ENCODE data around the gene CLTA.
"Not testable (repeated sequence)": the region's sequence is repeated elsewhere in the genome, so short reads cannot be mapped to it uniquely, and the experiment has no call there.

Gene CLTA

DNA sequence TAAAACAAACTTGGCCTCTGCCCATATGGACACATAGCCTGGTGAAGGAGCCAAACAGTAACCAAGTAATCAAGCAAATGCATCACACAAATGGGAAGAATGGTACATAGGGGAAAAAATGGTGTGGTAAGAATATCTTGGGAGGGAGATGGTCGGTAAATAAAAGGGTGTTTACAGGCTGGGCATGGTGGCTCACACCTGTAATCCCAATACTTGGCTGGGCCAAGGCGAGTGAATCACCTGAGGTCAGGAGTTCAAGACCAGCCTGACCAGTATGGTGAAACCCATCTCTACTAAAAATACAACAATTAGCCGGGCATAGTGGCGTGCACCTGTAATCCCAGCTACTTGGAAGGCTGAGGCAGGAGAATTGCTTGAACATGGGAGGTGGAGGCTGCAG, 31.2 kb upstream of the CLTA start:
- not testable (repeated sequence) for DNase-seq

DNA sequence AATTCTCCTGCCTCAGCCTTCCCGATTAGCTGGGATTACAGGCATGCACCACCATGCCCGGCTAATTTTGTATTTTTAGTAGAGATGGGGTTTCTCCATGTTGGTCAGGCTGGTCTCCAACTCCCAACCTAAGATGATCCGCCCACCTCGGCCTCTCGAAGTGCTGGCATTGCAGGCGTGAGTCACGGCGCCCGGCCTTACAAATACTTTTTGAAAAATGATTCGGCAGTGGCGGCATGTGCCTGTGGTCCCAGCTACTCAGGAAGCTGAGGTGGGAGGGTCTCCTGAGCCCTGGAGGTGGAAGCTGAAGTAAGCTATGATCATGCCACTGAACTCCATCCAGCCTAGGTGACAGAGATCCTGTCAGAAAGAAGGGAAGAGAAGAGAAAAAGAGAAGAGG, 30.6 kb upstream of the CLTA start:
- not testable (repeated sequence) for DNase-seq

DNA sequence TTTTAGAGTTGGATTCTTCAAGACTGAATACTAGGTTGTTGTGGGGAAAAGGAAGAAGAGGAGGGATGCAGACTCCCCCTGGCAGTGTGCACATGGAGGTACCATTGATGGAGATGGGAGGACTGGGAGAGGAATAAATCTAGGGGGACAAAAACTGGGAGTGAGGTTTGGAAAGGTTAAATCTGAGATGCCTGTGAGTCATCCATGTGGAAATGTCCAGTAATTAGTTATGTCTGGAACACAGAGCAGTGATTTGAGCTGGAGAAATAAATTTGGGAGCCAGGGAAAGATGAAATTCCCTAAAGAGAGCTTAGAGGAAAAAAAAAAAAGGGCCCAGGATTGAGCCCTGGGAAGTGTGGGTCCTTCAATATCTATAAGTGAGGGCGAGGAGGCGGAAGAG, 29.5 kb upstream of the CLTA start:
- no peak for DNase-seq

DNA sequence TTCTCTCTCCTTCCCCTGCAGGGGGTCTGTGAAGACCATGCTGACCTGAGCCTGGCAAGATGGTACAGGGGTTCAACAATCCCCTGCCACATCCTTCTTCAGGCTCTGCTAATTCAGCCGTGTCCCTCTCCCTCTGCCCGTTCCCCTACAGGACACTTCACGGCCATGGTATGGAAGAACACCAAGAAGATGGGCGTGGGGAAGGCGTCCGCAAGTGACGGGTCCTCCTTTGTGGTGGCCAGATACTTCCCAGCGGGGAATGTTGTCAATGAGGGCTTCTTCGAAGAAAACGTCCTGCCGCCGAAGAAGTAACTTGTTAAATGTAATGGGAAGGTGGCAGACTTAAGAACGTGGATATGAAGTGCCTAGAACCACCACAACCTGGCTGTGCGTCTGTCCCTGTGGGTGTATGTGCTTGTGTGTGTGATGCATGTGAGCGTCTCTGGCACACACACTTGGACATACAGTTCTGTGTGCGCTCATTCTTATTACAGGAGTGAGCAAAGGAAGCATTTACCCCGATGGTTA, 28.4 kb upstream of the CLTA start:
- no peak for DNase-seq

DNA sequence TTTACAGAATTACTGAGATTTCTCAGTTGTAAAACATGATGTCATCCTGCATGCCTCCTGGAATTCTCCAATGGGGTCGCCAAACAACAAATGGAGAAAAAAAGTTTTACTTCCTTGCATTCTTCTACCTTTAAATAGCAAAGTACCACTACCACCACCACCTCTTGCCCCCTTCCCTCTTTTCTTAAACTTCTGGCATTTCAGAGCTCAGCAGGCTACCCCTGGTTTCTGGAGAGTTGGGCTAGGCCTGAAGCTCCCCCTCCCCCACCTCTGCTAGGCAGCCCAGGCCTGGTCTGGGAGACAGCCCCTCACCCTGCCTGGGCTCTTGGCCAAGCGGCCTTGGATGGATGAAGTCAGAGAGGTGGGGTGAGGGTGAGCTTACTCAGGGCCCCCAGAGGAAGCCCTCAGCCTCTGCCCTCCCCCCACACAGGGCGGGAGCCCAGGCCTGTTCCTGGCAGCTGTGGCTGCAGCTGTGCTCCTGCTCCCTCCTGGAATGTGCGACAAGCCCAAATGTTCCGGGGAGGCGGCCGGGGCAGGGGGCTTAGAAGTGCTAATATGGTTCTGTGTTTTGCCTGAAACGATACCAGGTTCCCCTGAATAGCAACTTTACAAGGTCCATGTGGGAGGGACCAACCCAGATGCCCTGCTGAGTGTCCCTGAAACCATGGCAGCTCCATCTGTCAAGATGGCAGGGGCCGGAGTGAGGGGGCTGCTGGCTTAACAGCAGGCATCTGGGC, 27.5 kb upstream of the CLTA start:
- DNase-seq: no peak

DNA sequence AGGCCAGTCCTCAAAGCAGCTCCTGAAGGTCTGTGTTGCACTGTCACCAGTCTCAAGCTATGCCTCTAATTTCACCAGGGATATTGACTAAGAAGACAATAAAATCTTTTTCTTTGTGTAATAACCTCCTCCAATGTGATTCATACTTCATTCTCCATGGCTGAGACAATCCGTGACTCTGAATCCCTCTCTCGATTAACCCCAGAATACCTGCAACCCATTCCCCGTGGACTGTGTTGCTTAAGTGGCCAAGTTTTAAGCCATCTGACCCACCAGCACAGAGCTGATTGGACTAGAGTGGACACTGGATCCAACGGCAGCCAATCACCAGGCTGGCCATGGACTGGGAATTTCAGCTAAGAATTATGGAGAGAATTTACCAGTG, 26.9 kb upstream of the CLTA start:
- no peak for DNase-seq

DNA sequence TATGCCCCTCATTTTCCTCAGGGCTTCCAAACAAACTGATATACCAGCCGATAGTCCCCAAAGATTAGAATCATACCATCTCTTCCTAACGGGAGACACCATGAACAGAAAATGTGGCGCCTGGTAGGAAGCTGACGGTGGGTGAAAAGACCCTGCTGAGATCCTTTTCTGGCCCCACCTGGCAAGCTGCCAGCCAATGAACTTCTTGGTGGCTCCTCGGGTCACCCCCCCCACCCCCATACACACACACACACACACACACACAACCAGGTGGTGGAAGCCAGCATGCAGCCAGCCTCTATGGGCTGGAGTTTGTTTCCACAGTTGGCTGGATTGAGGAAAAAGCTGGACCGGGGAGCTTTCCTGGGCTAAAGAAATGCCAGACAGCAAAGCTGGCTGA, 26.3 kb upstream of the CLTA start:
- DNase-seq: no peak

DNA sequence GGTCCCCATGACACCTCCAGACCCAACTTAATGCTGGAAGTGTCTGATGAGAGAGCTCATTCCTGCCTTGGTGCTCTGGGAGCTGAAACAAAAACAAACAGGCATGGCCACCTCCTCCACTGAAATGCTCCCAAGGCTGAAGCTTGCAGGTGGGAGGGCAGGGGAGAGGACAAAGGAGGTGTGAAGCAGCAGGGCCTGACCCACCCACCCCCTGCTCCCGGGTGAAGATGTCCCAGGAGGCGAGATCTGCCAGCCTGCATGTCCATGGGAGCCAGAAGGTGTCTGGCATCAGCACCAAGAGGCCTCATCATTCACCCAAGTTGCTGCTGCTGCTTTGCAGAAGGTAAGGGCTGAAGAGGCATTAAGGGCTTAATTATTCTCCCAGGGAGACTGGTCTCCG, 25.7 kb upstream of the CLTA start:
- no peak for DNase-seq

DNA sequence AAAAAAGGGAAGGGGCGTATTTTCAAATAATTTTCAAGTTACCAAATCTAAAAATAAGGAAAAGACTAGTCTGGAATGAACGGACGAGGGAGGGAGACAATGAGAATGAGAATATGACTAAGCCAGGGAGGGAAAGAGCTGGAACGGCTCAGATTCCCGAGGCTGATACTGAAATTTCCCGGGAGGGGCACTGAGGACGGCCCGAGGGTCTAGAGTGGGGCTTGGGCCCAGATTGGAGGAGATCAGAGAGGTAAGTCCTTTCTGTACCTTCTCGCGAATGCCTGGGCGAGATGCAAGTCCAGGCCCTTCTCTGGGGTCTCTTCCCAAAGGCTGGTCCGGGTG, 24.9 kb upstream of the CLTA start:
- no peak for DNase-seq

DNA sequence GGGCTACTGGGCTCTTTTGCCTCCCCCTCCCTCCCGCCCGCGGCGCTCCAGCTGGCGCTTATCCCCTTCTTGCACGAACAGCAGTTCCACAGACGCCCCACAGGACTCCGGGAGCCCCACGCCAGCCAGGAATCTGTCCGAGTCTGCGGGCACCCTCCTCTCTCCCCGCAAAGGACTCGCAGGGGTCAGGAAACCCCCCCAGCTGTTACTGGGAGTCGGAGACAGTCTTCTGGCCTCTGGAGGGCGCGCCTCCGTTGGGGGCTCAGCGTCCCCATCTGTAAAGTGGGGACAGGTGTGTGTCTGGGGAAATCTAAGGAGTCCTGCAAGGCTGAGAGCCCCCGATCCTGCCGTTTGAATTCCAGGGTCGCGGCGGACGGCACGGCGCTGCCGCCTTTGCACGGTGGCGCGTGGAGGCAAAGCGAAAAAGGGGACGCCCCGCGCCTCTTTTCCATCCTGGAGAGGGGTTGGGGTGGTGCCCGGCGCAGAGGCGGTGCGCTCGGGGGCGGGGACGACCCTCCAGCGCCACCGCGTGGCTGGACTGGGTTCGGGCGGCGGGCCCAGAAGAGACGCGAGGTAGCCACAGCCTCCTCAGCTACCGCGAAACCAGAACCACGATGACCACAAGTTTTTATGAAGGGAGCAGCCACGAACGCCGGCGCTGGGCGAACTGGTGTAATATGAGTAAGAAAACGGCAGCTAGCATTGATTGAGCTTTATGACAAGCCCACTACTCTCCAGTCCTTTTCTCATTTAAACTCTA, 24.4 kb upstream of the CLTA start:
- peak; percentile 57 for DNase-seq

DNA sequence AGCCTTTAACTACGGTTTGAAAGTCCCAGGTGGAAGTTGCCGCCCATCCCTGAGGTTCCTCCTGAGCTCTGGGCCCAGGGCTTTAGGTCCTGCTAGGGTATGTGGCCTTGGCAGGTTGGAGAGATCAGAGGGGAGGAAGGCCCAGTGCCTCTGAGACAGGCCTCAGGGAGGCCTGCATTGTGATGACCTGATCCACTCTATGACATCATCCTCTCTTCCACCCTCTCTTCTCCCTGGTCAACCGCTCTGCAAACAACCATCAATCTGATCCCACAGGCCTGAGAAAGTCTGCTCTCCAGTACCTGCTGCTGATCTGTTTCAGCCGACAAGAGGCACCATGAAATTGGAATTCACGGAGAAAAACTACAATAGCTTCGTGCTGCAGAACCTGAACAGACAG, 21.6 kb upstream of the CLTA start, which contains the start of gene CCIN:
TSS of gene CCIN (plus strand) at position 223 of the 400 bp plus-strand sequence. CDS start at position 338, 115 bp downstream.
- no peak for DNase-seq

DNA sequence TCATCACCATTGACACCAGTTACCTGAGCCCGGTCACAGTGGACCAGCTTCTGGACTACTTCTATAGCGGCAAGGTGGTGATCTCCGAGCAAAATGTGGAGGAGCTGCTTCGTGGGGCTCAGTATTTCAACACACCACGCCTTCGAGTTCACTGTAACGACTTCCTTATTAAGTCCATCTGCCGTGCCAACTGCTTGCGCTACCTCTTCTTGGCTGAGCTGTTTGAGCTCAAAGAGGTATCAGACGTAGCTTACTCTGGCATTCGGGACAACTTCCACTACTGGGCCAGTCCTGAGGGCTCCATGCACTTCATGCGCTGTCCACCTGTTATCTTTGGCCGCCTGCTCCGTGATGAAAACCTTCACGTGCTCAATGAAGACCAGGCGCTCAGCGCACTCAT, 21.0 kb upstream of the CLTA start:
- DNase-seq: no peak

DNA sequence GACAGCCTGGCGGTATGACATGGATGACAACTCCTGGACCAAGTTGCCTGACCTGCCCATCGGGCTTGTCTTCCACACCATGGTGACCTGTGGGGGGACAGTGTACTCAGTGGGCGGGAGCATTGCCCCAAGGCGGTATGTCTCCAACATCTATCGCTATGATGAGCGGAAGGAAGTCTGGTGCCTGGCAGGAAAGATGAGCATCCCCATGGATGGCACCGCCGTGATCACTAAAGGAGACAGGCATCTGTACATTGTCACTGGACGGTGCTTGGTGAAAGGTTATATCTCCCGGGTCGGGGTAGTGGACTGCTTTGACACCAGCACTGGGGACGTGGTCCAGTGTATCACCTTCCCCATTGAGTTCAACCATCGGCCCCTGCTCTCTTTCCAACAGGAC, 20.2 kb upstream of the CLTA start:
- no peak for DNase-seq

DNA sequence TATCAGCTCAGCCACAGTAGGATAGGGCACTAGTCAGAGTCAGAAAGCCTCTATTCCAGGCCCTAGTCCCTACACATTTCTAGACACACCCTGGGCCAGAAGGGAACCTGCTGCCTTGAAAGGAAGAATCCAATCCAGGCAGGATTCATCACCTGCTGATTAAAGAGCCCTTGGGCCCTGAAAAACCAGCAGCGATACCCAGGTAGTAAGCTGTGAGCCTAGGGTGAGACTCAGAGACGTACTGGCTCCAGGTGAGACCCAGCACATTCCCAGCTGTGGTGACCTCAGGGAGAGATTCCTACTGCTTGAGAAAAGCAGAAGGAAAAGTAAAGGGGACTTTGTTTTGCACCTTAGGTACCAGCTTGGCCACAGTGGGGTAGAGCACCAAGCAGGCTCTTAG, 16.9 kb upstream of the CLTA start:
- no peak for DNase-seq

DNA sequence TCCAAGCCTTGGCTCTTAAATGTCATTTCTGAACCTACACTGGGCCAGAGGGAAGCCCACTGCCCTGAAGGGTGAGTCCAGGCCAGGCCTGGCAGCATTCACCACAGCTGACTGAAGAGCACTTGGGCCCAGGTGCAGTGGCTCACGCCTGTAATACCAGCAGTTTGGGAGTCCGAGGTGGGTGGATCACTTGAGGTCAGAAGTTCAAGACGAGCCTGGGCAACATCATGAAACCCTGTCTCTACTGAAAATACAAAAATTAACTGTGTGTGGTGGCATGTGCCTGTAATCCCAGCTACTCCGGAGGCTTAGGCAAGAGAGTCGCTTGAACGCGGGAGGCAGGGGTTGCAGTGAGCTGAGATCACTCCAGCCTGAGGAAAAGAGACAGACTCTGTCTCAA, 16.4 kb upstream of the CLTA start:
- no peak for DNase-seq

DNA sequence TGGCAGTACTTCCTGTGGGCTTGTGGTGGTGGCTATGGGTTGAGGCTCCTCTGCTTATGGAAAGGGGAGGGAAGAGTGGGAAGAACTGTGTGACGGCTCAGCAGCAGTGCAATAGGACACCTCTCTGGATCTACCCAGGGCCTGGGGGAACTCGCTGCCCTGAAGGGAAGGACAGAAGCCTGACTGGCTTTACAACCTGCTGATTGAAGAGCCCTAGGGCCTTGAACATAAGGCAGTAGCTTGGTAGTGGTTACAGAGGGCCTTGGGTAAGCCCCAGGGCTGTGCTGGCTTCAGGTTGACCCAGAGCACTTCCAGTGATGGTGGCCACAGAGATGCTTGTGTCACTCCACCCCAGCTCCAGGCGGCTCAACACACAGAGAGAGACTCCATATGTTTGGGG, 16.0 kb upstream of the CLTA start:
- no peak for DNase-seq

DNA sequence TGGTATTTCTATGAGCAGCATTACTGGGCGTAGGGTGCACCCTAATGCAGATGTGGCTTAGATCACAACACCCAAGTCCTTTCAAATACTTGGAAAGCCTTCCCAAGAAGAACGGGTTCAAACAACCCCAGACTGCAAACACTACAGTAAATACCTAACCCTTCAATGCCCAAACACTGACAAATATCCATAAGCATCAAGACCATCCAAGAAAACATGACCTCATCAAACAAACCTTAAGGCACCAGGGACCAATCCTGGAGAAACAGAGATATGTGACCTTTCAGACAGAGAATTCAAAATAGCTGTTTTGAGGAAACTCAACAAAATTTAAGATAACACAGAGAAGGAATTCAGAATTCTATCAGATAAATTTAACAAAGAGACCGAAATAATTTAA, 15.5 kb upstream of the CLTA start:
- DNase-seq: not testable (repeated sequence)

DNA sequence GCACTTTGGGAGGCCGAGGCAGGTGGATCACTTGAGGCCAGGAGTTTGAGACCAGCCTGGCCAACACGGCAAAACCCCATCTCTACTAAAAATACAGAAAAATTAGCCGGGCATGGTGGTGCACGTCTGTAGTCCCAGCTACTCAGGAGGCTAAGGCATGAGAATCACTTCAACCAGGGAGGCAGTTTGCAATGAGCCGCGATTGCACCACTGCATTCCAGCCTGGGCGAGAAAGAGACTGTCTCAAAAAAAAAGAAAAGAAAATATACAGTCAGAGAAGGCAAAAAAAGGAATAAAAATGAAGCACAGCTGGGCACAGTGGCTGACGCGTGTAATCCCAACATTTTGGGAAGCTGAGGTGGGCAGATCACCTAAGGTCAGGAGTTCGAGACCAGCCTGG, 14.2 kb upstream of the CLTA start:
- DNase-seq: not testable (repeated sequence)

DNA sequence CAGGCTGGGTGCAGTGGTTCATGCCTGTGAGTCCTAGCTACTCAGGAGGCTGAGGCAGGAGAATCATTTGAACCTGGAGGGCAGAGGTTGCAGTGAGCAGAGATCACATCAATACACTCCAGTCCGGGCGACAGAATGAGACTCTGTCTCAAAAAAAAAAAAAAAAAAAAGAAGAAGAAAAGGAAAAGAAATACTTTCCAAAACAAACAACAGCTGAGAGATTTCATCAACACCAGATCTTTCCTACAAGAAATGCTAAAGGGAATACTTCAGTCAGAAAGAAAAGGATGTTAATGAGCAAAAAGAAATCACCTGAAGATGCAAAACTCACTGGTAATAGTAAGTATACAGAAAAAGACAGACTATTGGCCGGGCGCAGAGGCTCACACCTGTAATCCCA, 13.2 kb upstream of the CLTA start:
- no peak for DNase-seq

DNA sequence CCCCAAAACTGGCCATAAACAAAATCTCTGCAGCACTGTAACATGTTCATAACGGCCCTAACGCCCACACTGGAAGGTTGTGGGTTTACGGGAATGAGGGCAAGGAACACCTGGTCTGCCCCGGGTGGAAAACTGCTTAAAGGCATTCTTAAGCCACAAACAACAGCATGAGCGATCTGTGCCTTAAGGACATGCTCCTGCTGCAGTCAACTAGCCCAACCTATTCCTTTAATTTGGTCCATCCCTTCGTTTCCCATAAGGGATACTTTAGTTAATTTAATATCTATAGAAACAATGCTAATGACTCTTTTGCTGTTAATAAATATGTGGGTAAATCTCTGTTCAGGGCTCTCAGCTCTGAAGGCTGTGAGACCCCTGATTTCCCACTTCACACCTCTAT, 10.5 kb upstream of the CLTA start:
- DNase-seq: not testable (repeated sequence)

DNA sequence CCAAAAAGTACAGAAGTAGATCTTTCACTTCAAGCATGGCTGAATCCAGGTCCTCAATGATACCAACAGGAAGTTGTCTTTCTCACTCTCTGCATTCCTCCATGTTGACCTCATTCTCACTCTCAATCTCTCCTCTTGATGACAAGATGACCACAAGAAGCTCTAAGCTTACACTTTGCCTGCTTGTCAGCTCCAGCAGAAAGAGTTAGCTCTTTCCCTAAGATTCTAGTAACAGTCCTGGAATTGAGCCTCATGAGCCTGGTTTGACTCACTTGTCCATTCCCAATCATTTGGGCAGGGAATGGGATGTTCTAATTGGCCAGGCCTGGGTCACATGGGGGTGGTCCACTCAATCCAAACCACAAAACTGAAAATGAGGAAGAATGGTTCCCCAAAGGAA, 3.3 kb upstream of the CLTA start:
- DNase-seq: no peak

DNA sequence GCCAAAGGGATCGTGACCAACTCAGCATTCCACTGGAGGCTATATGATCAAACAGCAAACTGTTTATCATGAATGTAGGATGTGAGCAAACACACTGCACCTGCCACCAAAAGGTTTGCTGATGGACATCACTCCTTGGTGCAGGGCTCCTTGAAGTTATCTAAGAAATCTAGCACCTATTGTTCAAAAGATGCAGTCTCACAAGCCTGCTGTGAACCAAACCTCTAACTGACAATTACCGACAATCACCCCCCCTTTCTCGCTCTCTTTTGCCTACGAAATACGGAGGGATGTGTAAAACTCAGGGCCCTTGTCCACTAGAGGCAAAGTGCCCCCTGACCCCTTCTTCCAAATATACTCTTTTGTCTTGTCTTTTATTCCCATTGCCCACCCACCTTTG, 2.5 kb upstream of the CLTA start:
- DNase-seq: no peak

DNA sequence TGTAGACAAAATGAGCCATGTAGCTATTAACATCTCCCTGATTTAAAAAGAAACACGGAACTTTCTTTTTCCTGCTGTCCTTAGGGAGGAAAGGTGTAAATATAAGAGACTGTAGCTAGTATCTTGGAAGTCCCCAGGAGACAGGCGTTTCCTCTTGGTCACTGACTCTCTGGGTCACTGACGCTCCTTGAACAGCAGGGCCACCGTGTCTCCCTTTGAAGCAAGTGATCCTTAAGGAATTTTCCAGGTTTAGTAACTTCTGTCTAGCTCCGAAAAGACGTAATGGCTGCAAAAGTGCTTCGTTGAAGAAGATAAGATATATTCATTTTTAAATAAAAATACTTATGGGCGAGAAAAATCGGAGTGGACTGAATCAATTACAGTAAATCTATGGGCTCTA, 745 bp upstream of the CLTA start:
- no peak for DNase-seq

DNA sequence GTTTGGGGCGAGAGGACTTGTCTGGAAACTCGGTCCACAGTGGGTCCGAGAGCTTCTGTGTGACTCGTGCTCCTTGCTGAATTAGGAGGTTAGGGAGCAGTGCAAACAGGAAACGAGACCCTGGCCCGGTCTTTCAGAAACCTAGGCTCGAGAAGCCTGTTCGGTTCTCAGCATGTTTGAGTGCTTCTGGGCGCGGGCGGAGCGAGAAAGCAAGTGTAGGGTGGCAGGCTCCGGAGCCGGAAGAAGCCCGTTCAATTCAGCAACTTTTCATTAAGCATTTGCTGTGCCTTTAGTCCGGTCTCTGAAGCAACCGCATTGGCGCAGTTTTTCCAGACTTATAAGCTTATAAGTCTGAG, 547 bp downstream of the CLTA start:
- peak; percentile 29 for DNase-seq

DNA sequence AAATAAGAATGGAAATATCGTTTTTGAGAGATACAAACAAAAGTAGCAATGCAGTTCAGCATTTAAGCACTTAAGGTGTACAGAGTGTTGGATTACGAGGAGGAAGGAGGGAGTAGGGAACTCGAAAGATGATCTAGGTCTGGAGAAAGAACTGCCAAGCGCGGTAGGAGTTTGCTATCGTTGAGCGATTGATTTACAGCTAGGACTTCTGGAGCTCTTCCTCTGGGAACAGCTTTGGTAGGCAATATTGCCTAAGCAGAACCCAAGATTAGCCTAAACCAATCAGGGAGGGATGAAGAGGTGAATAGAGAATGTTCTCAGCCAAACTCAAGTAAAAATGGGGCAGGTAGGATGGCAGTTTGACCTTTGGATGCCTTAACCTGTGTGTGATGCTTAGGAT, 965 bp downstream of the CLTA start:
- DNase-seq: no peak

Data from NCI-H345 (cell line).